Stimulated activated naive B cell treated with anti-CD40 and anti-IgM and Interleukin-4, amounts not matched to agents 10 μg/mL and 1 μg/mL and 100 μg/mL, for 72 hours (primary cell): ENCODE results near the gene TTLL11.

Source experiments
- ATAC-seq, 2 donors: fragments of 150-1000 bp; cut with Tn5 transposase; replicated peaks; 2 replicates each; pipeline ENCODE4 v1.10.0; 2021; ENCODE audit warnings: moderate library complexity in 1 of 2
- DNase-seq: peaks from one replicate; pipeline ENCODE4 v3.0.0; 2021
- H3K27ac Mint-ChIP-seq: one replicate; pipeline ENCODE4 v1.8.0; 2022; ENCODE audit warnings: mild to moderate bottlenecking, mixed read lengths
- H3K27me3 Mint-ChIP-seq, 2 donors: one replicate each; pipeline ENCODE4 v1.8.0; 2022; ENCODE audit warnings: mixed read lengths in 2 of 2
- H3K36me3 Mint-ChIP-seq, 2 donors: one replicate each; pipeline ENCODE4 v1.8.0; 2022; ENCODE audit warnings: mixed read lengths in 2 of 2, mild to moderate bottlenecking in 1 of 2
- H3K4me1 Mint-ChIP-seq, 2 donors: one replicate each; pipeline ENCODE4 v1.8.0; 2022; ENCODE audit warnings: mixed read lengths in 2 of 2, mild to moderate bottlenecking in 1 of 2
- H3K4me3 Mint-ChIP-seq, 2 donors: one replicate each; pipeline ENCODE4 v1.8.0; 2022; ENCODE audit warnings: mild to moderate bottlenecking in 2 of 2, mixed read lengths in 2 of 2, moderate library complexity in 1 of 2
- H3K9me3 Mint-ChIP-seq, 2 donors: one replicate each; pipeline ENCODE4 v1.8.0; 2022; ENCODE audit warnings: mixed read lengths in 2 of 2, mild to moderate bottlenecking in 1 of 2

The TTLL11 gene

DNA sequence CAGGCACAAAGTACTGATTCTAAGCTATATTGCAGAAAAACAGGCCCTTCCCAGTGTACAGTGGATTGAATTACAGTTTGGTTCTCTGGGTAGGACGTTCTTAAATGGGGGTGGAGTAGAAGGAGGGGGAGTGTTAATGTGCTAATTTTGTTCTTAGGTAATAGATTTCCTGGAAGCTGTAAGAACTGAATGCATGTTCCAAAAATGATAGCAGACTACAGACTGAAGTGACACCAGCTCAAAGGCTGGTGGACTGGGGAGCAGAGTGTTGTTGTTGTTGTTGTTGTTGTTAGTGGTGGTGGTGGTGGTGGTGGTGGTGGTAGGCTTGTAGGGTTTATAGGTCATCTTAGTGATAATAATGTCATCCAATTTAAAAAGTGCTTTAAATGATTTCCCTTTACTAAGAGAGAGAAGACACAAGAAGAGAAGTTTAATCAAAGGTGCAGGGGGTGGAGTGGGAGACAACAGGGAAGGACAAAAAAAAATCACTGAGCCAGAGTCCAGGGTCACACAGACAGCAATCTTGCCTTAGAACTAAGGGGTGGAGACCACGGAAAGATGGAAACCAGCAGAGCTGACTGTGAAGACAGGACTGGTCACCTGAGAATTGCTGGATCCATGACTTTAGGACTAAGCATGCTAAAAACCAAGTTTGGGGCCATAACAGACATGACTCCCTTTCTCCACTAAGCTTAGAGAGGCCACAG lies 27.0 kb downstream of the TTLL11 start:
- no peak for DNase-seq
- peaks cover 6 to 11% of the 10 kb centered on the region in 2 donors for H3K9me3 Mint-ChIP-seq
- H3K36me3 Mint-ChIP-seq = peaks cover 29 to 41% of the 10 kb centered on the region in 2 donors
- H3K4me3 Mint-ChIP-seq = no peak overlapping the region
- no peak overlapping the region for H3K27ac Mint-ChIP-seq
- H3K4me1 Mint-ChIP-seq = peaks cover 0 to 2% of the 10 kb centered on the region in 2 donors
- H3K27me3 Mint-ChIP-seq = peaks cover 0 to 2% of the 10 kb centered on the region in 2 donors
- no peak for ATAC-seq

DNA sequence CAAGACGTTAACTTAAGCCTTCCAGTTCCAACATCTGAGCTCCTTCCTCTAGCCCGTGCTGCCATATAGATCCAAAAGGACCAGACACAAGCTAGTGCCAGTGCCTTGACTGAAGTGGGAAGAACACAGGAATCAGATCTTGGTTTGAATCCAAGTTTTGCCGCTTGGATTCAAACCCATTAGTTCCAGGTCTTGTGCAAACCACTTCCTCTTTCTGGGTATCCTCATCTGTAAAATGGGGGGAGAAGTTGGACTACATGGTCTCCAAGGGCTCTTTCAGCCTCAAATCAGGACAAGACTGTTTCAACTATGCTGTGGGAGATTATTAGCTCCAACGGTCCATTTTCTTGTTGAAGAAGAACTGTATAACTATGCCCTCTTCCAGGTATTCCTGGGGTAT lies 32.6 kb downstream of the TTLL11 start:
- ATAC-seq (no peak), DNase-seq (no peak)
- Mint-ChIP-seq H3K4me1 (peaks cover 12 to 15% of the 10 kb centered on the region in 2 donors), H3K27ac (no peak overlapping the region), H3K4me3 (no peak overlapping the region), H3K36me3 (peaks cover 4 to 21% of the 10 kb centered on the region in 2 donors), H3K27me3 (peaks cover 0 to 29% of the 10 kb centered on the region in 2 donors), H3K9me3 (peaks cover 0 to 4% of the 10 kb centered on the region in 2 donors)

DNA sequence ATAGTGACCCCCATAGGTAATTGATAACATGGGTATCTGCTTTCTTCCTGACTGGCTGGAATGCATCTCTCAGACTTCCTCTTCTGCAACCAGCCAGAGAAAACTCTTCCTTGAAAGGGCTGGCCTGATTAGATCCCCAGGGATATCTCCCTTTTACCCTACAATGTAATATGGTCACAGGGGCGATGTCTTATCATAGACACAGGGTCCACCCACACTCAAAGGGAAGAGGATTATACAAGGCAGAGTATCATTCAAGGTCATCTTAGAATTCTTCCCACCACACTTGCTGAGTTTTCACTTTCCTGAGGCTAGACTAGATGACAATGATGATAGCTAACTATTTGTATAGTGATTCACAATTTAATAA lies 33.2 kb downstream of the TTLL11 start:
- Mint-ChIP-seq H3K36me3 (peaks cover 5 to 21% of the 10 kb centered on the region in 2 donors), H3K9me3 (peaks cover 0 to 4% of the 10 kb centered on the region in 2 donors), H3K4me3 (no peak overlapping the region), H3K4me1 (peaks cover 14 to 15% of the 10 kb centered on the region in 2 donors), H3K27ac (no peak overlapping the region), H3K27me3 (peaks cover 0 to 33% of the 10 kb centered on the region in 2 donors)
- no peak for ATAC-seq
- DNase-seq = no peak

DNA sequence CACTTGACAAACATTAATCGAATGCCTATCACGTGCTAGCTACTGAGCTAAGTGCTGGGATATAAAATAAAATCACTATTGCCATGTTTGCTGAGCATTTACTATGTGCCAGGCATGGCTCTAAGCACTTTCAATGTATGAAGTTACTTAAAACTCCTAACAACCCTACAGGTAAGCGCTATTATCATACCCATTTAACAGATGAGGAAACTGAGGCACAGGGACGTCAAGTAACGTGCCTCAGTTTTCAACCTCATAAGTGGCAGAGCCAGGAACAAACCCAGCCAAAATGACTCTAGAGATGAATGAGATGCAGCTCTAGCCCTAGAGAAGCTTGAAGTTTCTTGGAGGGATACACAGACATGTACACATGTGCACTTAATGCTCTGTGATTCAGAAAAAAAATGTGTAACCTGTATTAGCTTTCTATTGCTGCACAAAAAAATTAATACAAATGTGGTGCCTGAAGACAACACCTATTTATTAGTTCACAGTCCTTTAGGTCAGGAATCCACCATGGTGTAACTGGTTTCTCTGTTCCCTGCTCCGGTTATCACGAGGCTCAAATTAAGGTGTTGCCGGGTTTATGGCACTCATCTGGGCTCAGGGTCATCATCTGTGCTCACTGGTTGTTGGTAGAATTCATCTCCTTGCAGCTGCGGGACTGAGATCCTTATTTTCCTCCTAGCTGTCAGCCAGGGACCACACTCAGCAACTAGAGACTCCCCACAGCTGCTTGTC lies 33.7 kb downstream of the TTLL11 start:
- H3K27ac Mint-ChIP-seq = no peak overlapping the region
- ATAC-seq = no peak

DNA sequence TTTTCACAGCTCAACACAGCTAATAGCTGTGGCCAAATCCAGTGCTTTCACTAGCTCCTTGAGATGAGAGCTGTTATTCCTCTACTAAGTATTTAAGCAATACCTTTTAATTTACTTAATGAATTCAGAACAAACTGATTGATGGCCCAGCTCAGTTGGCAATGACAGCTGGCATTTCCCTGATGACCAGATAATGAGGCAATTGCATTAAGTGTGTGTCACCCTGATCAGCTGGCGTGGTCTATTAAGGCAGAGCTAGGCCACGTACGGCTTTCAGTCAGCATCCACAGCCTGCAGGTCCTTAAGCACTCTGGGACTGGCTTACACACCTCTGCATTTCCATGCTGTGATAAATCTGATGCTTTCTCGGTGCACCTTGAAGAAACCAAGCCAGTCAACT lies 34.4 kb downstream of the TTLL11 start:
- H3K4me1 Mint-ChIP-seq = peaks cover 15 to 17% of the 10 kb centered on the region in 2 donors
- no peak overlapping the region for H3K4me3 Mint-ChIP-seq
- peaks cover 0 to 4% of the 10 kb centered on the region in 2 donors for H3K9me3 Mint-ChIP-seq
- DNase-seq (no peak), ATAC-seq (no peak)
- H3K27ac Mint-ChIP-seq = no peak overlapping the region
- peaks cover 0 to 36% of the 10 kb centered on the region in 2 donors for H3K27me3 Mint-ChIP-seq
- peaks cover 9 to 17% of the 10 kb centered on the region in 2 donors for H3K36me3 Mint-ChIP-seq

More for the DNA sequence above, 33.7 kb downstream of the TTLL11 start:
- peaks cover 9 to 19% of the 10 kb centered on the region in 2 donors for H3K36me3 Mint-ChIP-seq
- H3K27me3 Mint-ChIP-seq = peaks cover 0 to 36% of the 10 kb centered on the region in 2 donors
- no peak for DNase-seq
- H3K4me3 Mint-ChIP-seq = no peak overlapping the region
- H3K9me3 Mint-ChIP-seq = peaks cover 0 to 4% of the 10 kb centered on the region in 2 donors
- H3K4me1 Mint-ChIP-seq = peaks cover 15 to 17% of the 10 kb centered on the region in 2 donors

DNA sequence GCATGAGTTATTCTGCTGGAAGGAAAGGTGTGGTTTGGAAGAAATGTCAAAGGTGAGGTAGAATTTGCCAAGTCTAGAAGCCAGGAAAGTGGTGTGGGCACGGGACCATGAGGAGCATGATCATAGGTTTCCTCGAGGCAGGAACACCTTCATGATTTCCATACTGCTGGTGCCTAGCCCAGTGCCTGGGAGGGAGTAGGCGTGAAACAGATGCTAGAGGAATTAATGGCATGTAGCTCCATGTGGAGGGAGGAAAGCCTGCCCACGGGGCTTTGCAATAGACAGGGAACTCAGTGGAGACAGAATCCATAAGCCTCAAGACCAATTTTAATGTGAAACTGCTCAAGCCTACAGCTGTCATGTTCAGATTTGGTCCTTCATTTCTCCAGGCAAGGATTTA lies 35.1 kb downstream of the TTLL11 start:
- H3K4me3 Mint-ChIP-seq = no peak overlapping the region
- peaks cover 0 to 4% of the 10 kb centered on the region in 2 donors for H3K9me3 Mint-ChIP-seq
- peaks cover 18 to 20% of the 10 kb centered on the region in 2 donors for H3K4me1 Mint-ChIP-seq
- DNase-seq = no peak
- no peak for ATAC-seq
- no peak overlapping the region for H3K27ac Mint-ChIP-seq
- H3K36me3 Mint-ChIP-seq = peaks cover 12 to 22% of the 10 kb centered on the region in 2 donors
- peaks cover 4 to 42% of the 10 kb centered on the region in 2 donors for H3K27me3 Mint-ChIP-seq

DNA sequence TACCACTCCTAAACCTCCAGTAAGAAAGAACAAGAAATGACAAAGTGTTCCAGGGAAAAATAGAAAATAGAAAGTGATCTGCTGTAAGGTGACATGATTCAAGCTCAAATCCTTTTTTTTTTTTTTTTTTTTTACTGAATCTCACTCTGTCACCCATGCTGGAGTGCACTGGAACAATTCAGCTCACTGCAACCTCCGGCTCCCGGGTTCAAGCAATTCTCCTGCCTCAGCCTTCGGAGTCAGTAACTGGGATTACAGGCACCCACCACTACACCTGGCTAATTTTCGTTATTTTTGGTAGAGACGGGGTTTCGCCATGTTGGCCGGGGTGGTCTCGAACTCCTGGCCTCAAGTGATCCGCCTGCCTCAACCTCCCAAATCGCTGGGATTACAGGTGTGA lies 35.9 kb downstream of the TTLL11 start:
- no peak for DNase-seq
- Mint-ChIP-seq H3K27me3 (peaks cover 7 to 50% of the 10 kb centered on the region in 2 donors), H3K36me3 (peaks cover 19 to 30% of the 10 kb centered on the region in 2 donors), H3K4me3 (no peak overlapping the region), H3K4me1 (peaks cover 24 to 25% of the 10 kb centered on the region in 2 donors), H3K9me3 (peaks cover 0 to 4% of the 10 kb centered on the region in 2 donors), H3K27ac (no peak overlapping the region)
- no peak for ATAC-seq

DNA sequence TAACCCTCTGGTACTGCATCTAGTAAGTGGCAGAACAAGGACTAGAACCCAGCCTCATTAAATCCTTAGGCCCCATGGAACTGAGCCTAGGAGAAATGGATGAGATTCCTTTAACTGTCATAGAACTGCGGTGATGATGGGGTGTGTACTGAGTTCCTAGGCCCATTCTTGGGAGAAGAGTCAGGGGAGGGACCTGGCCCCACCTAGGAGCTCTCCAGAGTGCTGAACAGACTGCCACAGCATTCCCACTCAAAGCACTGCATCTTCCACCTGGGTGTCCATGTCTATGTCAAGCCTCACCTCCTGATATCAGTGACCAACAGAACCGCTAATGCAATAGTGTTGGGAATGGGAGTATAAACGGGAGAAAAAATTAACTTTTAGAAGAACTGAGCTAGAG lies 36.6 kb downstream of the TTLL11 start:
- no peak overlapping the region for H3K4me3 Mint-ChIP-seq
- DNase-seq = no peak
- peaks cover 22 to 34% of the 10 kb centered on the region in 2 donors for H3K36me3 Mint-ChIP-seq

DNA sequence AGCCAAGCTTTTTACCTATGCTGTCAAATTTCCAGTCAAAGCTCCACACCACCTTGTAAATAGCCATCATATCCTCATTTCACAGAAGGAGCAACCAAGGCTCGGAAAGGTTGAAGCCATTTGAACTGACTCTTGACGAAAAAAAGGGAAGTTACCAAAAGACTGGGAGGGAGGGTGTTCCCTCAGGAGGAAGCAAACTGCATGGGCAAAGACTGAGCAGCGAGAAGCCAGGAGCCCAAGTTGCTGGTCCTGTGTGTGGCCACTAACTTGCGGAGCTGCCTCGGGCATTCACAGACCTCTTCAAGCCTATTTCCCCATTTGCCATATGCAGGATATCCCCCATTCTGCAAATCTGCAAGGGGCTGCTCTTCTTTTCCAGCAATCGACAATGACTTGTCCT lies 37.4 kb downstream of the TTLL11 start:
- H3K36me3 Mint-ChIP-seq = peaks cover 21 to 32% of the 10 kb centered on the region in 2 donors
- H3K27me3 Mint-ChIP-seq = peaks cover 7 to 53% of the 10 kb centered on the region in 2 donors
- ATAC-seq (no peak), DNase-seq (no peak)
- no peak overlapping the region for H3K4me3 Mint-ChIP-seq
- no peak overlapping the region for H3K27ac Mint-ChIP-seq
- no peaks in the 10 kb centered on the region for H3K9me3 Mint-ChIP-seq
- H3K4me1 Mint-ChIP-seq = peaks cover 27 to 35% of the 10 kb centered on the region in 2 donors

More for the DNA sequence above, 36.6 kb downstream of the TTLL11 start:
- H3K27ac Mint-ChIP-seq = no peak overlapping the region
- ATAC-seq = no peak
- H3K9me3 Mint-ChIP-seq = peaks cover 0 to 4% of the 10 kb centered on the region in 2 donors
- peaks cover 7 to 56% of the 10 kb centered on the region in 2 donors for H3K27me3 Mint-ChIP-seq
- H3K4me1 Mint-ChIP-seq = peaks cover 28 to 31% of the 10 kb centered on the region in 2 donors

DNA sequence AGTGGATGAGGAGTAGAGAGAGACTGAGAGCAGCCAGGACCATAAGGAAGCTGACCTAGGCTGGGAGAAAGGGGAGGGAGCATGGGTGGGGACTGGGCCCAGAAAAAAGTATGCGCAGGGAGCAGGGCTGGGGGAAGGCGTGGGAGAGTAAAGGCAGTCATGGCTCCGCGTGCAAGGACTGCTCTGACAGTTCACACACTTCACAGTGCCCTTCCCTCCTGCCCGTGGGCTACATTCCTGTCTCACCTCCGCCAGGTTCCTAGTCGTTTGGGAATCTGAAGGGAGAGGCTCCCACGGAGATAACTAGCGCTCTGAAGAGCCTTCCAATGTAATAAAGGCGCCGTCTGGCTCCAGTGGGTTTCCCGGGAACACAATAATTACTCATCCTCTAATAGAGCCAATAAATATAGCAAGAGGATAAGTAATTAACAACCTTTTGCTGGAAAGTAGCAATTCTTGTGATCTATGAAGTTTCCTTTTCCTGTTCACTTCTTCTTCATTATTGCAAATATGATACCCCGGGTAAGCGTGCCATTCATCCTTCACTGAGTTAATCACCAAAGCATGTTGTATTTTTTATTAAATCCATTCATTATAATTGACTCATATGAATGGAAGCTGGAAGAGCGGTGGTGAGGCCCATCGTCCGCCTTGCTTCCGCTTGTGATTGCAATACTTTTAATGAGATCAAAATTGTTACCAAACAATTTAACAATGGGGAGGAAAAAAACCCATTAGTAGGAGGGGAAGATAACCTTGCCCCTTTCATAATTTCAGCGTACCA lies 39.3 kb downstream of the TTLL11 start:
- Mint-ChIP-seq H3K36me3 (peaks cover 21 to 34% of the 10 kb centered on the region in 2 donors), H3K27me3 (peaks cover 7 to 55% of the 10 kb centered on the region in 2 donors), H3K4me3 (no peak overlapping the region), H3K4me1 (peaks cover 27 to 35% of the 10 kb centered on the region in 2 donors), H3K27ac (no peak overlapping the region), H3K9me3 (no peaks in the 10 kb centered on the region)
- DNase-seq = no peak
- no peak for ATAC-seq

DNA sequence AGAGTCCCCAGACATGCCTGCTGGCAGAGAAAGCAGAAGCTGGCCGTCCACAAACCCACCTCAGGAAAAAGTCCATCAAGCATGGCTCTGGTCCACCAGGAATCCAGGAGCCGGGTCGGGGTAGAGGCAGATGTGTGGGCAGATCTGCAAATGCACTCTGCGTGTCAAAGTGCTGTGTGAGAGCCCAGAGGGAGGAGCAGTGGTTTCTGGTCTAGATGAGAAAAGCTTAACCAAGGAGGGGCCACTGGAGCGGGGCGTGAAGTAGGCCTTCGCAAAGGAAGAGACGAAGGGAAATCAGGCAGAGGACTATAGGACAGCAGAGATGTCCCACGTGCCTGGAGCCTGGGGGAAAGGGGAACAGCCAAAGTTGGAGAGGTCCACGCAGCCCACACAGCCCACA lies 40.0 kb downstream of the TTLL11 start:
- no peak overlapping the region for H3K27ac Mint-ChIP-seq
- H3K36me3 Mint-ChIP-seq = peaks cover 20 to 37% of the 10 kb centered on the region in 2 donors
- peaks cover 13 to 59% of the 10 kb centered on the region in 2 donors for H3K27me3 Mint-ChIP-seq
- H3K4me1 Mint-ChIP-seq = peaks cover 31 to 33% of the 10 kb centered on the region in 2 donors
- H3K4me3 Mint-ChIP-seq = no peak overlapping the region
- ATAC-seq (no peak), DNase-seq (no peak)
- H3K9me3 Mint-ChIP-seq = no peaks in the 10 kb centered on the region

DNA sequence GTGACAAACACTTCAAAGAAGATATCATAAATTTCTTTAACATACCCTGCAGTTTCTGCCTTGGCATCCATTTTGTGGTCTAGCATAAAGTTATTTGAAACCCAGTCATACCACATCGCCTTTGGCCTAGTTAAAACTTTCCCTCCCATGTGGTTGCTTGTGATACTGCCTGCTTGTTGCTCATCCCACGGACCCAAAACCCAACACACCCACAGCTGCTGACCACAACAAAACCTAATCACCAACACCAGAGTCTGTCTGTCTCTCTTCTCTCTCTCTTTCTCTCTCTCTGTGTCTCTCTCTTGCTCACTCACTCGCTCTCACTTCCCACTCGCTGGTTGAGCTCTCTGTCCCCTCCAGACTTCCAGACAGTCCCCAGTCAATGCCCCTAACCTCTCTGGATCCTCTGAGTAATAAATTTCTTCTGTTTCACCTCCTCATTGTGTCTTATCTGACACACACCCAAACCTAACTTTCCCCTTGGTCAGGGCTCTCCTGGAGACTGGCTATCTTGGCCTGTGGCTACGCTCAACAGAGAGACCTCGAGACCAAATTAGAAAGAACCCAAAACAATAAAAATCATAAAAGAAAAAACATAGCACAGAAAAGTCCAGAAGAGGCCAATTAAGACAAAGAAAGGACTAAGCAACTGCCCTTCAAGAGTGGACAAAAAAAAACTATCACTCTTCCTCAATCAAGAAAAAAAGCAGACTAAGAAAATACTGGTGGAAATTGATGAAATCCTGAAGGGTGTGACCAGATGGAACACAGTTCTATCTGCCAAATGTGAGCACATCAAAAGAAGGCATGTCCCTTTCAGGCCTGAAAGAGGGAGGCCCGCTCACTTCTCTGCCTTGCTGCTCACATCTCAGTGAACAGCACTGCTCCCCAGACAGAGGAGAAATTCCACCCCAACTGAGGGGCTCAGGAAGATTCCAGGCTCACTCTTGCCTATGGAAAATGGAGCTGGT lies 41.5 kb downstream of the TTLL11 start:
- Mint-ChIP-seq H3K27me3 (peaks cover 13 to 63% of the 10 kb centered on the region in 2 donors), H3K4me1 (peaks cover 23 to 30% of the 10 kb centered on the region in 2 donors), H3K36me3 (peaks cover 25 to 37% of the 10 kb centered on the region in 2 donors), H3K27ac (no peak overlapping the region), H3K9me3 (peaks cover 0 to 2% of the 10 kb centered on the region in 2 donors), H3K4me3 (peak overlapping the region in 1 of 2 donors; percentile 1)
- ATAC-seq = peak; percentile 86 to 90
- DNase-seq = peak; percentile 27

DNA sequence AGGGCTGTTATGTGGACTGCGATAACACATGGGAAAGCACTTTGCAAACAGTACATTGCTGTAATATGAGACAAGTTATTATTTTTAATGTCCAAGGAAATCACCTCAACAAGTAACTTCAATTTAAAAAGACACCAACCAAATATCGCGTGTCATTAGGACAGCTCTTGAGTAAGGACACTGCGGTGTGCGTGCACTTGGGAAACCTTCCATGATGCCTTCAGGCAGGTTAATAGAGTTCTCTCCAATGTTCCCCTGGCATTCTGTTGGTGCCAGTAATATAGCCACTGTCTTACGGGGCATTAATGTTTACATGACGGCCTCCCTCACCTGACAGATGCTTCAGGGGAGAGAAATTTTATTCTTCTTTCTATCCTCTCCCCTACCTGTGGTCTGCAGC lies 42.9 kb downstream of the TTLL11 start:
- H3K4me1 Mint-ChIP-seq = peaks cover 20 to 22% of the 10 kb centered on the region in 2 donors
- no peak overlapping the region for H3K27ac Mint-ChIP-seq
- peaks cover 8 to 10% of the 10 kb centered on the region in 2 donors for H3K9me3 Mint-ChIP-seq
- no peak for DNase-seq
- peaks cover 16 to 60% of the 10 kb centered on the region in 2 donors for H3K27me3 Mint-ChIP-seq
- no peak overlapping the region for H3K4me3 Mint-ChIP-seq
- no peak for ATAC-seq
- H3K36me3 Mint-ChIP-seq = peaks cover 34 to 47% of the 10 kb centered on the region in 2 donors
